ENCODE data around the gene CNPY1.

Gene CNPY1

GRCh38 chr7:155466142-155466813, 80.1 kb downstream of the CNPY1 start:
- DNase-seq (ENCODE audit: low read depth in 2 of 2) = no peak

DNA sequence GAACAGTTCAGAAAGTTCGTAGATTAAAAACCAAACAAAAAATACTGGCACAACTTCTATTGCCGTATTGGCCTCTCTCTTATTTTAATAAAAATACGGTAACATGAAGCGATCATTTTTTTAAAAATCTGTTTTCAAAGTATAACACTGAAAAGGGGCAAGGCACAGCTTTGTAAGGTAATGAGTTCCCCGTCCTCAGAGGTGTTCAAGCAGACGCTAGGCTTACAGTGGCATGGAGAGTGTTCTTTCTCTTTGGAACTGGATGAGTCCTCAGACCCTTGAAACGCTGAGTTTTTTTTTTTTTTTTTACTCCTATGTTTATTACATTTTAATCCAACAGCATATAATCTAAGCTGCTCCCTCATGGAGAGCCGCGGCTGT, 80.6 kb downstream of the CNPY1 start:
- no peak for DNase-seq (ENCODE audit: low read depth in 2 of 2)

DNA sequence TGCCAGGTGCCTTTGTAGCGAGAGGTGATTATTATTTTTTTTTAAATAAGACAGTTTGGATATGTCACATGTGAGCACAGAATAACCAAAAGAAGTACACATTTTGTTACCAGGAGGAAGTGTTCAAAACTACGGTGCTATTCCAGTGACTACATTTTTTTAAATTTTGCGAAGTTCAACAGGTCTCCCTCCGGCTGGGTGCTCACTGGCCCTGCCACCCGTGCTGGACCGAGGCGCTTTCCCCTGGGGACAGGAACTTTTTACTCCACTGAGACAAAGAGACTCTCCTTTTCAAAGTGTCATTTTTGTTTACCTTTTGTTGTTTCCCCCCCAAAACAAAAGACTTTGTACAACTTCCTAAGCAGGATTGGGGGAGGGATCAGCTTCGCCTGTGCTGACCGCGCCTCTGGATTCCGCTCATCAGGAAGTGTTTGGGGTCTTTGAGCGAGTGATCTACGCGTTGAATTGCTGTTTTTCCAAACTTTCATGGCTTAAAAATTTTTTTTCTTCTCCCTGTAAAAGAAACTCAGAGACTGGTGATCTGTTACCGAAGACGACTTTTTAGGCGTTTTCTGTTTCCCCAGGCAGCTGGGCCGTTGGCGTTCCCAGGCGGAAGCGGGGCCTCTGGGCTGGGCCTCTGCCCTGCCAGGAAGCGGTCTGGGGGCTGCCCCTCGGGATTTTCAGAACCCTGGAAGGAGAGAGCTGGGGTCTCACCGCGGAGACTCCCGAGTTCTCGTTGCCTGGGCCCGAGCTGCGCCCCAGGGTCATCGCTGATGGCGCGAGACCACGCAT, 81.2 kb downstream of the CNPY1 start:
- DNase-seq (ENCODE audit: low read depth in 2 of 2) = no peak

GRCh38 chr7:155464183-155464582, 82.2 kb downstream of the CNPY1 start:
- no peak for DNase-seq (ENCODE audit: low read depth in 2 of 2)

GRCh38 chr7:155463114-155463811, 83.1 kb downstream of the CNPY1 start:
- DNase-seq (ENCODE audit: low read depth in 2 of 2) = no peak

DNA sequence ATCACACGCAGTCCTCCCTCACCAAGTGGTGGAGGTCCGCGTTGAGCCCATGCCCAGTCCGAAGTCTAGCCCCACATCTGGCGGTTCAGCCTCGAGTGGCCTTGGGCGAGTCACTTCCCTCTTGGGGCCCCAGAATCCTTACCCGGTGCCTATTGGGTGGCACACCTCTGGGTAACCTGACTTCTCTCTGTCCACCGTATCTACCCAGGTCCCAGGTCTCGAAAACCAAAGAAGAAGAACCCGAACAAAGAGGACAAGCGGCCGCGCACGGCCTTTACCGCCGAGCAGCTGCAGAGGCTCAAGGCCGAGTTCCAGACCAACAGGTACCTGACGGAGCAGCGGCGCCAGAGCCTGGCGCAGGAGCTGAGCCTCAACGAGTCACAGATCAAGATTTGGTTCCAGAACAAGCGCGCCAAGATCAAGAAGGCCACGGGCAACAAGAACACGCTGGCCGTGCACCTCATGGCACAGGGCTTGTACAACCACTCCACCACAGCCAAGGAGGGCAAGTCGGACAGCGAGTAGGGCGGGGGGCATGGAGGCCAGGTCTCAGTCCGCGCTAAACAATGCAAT, 84.1 kb downstream of the CNPY1 start:
- no peak for DNase-seq (ENCODE audit: low read depth in 2 of 2)

DNA sequence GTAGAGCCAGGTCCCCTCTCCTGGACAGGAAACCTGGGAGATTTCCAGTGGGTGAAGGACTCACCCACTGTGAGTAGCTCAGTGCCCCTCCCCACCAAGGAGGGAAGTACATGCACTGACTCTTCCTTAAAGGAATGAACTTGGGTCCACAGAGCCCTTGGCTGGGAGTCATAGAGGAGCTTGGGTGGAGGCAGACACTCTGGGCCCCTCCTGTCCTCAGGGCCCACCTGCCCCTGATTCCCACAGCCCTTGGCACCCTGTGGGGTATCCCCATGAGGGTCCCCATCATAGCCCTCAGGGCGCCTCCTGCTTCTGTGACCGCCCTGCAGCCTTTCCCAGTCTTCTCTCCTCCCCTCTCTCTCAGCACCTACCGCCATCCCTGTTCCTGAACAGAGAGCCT, 84.7 kb downstream of the CNPY1 start:
- DNase-seq (ENCODE audit: low read depth in 2 of 2) = no peak

GRCh38 chr7:155460926-155461613, 85.3 kb downstream of the CNPY1 start:
- DNase-seq (ENCODE audit: low read depth in 2 of 2) = no peak

DNA sequence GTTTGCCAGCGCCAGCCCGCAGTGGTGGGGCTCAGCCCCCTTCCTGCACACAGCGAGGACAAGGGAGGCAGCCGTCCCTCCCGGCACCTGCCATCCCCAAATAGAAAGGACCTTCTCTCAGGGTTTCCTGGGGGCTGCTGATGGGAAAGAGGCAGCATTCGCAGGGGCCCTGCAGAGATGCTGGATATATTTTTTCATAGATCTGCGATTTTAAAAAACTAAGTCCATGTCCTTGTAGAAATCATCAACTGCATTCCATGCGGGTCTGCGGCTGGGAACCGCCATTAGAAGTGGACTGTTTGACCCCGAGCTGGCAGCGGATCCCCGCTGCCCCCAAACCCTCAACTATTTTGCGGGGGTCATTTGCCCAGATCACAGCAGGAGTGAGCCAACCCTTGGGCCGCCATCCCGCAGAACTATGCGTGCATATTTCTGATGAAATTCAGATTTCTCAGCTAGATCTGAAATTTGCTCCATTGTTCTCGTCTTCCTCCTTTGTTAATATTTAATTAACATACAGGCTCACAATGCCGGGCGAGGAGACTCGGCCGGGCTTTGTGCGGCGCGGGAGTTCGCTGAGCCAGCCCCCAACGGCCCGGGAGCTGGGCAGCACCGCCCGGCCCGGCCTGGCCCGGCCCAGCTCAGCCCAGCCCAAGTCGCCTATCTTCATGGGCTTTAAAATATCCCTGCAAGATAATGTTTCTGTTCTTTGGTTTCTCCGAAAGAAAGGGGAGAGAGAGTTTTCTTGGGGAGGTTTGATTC, 86.5 kb downstream of the CNPY1 start:
- no peak for DNase-seq (ENCODE audit: low read depth in 2 of 2)

- no peak for DNase-seq (ENCODE audit: low read depth in 2 of 2)
Measured at GRCh38 chr7:155458878-155459699, 87.3 kb downstream of the CNPY1 start.

- DNase-seq (ENCODE audit: low read depth in 2 of 2) = no peak
Measured at GRCh38 chr7:155458111-155458877, 88.1 kb downstream of the CNPY1 start, which contains the start of gene EN2. Gene EN2 (plus strand): TSS chr7:155458129. CDS start chr7:155458378, 249 bp downstream.

- DNase-seq (ENCODE audit: low read depth in 2 of 2) = no peak
Measured at GRCh38 chr7:155457544-155458110, 88.7 kb downstream of the CNPY1 start.

- DNase-seq (ENCODE audit: low read depth in 2 of 2) = no peak
Measured at GRCh38 chr7:155456738-155457543, 89.4 kb downstream of the CNPY1 start.

GRCh38 chr7:155455776-155456737, 90.3 kb downstream of the CNPY1 start:
- no peak for DNase-seq (ENCODE audit: low read depth in 2 of 2)

DNA sequence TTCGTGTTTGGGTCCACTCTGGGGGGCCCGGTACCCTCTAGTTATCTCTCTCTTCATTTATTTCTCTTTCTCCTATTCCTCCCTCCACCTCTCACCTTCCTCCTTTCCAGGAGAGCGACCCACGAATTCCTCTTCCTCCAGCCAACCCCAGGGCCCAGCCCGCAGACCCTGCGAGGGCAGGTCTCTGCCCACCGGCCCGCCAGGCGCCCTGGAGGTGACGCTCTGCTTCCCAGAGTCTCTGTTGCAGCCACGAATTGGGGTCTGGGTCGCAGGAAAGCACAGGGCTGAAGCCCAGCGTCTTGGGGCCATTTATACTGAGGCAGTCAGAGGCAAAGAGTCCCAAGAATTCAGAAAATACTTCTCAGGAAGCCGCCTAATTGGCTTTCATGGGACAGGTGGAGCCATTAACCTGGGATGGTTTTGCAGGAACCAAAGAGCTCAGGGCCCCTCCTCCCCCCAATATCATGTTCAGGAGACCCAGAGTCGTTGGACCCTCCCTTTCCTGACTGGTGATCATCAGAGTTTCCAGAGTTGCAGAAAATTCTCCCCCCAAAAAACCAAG, 91.1 kb downstream of the CNPY1 start:
- no peak for DNase-seq (ENCODE audit: low read depth in 2 of 2)
